Ectodermal cell (in vitro differentiated cells): ENCODE results near the gene EML2.

ENCODE experiments used
- H3K27ac ChIP-seq: 2 replicates; pipeline ENCODE4 v1.7.0; 2013; ENCODE audit warnings: mild to moderate bottlenecking, low read depth, low read length; ENCODE audit not compliant: insufficient read depth, poor library complexity, severe bottlenecking
- H3K27me3 ChIP-seq: 2 replicates; pipeline ENCODE4 v1.7.0; 2013; ENCODE audit warnings: mild to moderate bottlenecking, low read length; ENCODE audit not compliant: insufficient read depth, control insufficient read depth, poor library complexity, severe bottlenecking
- H3K36me3 ChIP-seq: one replicate; pipeline ENCODE4 v1.7.0; 2013; ENCODE audit warnings: low read length; ENCODE audit not compliant: control insufficient read depth, insufficient read depth
- H3K4me1 ChIP-seq: one replicate; pipeline ENCODE4 v1.7.0; 2013; ENCODE audit warnings: low read length; ENCODE audit not compliant: control insufficient read depth, insufficient read depth
- H3K4me3 ChIP-seq: 2 replicates; pipeline ENCODE4 v1.7.0; 2013; ENCODE audit warnings: low read depth, low read length, control low read depth; ENCODE audit not compliant: insufficient read depth
- H3K9me3 ChIP-seq: 2 replicates; pipeline ENCODE4 v1.7.0; 2013; ENCODE audit warnings: mild to moderate bottlenecking, low read length, moderate library complexity; ENCODE audit not compliant: control insufficient read depth
- WGBS, 2 experiments: methylation state at CpG; one replicate each; pipeline ENCODE4 v1.1.7; 2013; ENCODE audit warnings: missing lambda C conversion rate in 2 of 2; 5-methylcytosine and 5-hydroxymethylcytosine counted together

Gene EML2

GRCh38 chr19:45670670-45671453, 31.7 kb upstream of the EML2 start:
- peaks cover 59% of the 10 kb centered on the region for H3K27me3 ChIP-seq
- no peak overlapping the region for H3K4me3 ChIP-seq

GRCh38 chr19:45668342-45668871, 29.2 kb upstream of the EML2 start:
- Histone ChIP-seq H3K27me3 (peaks cover 58% of the 10 kb centered on the region), H3K4me3 (peak overlapping the region; percentile 19), H3K4me1 (peaks cover 16% of the 10 kb centered on the region), H3K9me3 (no peaks in the 10 kb centered on the region), H3K27ac (no peak overlapping the region), H3K36me3 (no peaks in the 10 kb centered on the region)
- WGBS, 2 experiments, result 3 to 6% methylated on average over 19 of the region's 19 CpGs

More at GRCh38 chr19:45670670-45671453, 31.7 kb upstream of the EML2 start:
- Histone ChIP-seq H3K36me3 (no peaks in the 10 kb centered on the region), H3K4me1 (peaks cover 16% of the 10 kb centered on the region), H3K27ac (no peak overlapping the region), H3K9me3 (no peaks in the 10 kb centered on the region)
- WGBS, 2 experiments, result 21 to 23% methylated on average over 42 of the region's 42 CpGs

GRCh38 chr19:45667620-45668341, 28.6 kb upstream of the EML2 start, which contains the start of gene GIPR:
Gene GIPR (plus strand): TSS chr19:45668221. CDS start chr19:45669521, 1,300 bp downstream.
- Histone ChIP-seq H3K4me3 (peak within 1 kb of the TSS; percentile 19), H3K36me3 (no peaks in the 10 kb centered on the region), H3K4me1 (peaks cover 16% of the 10 kb centered on the region), H3K9me3 (no peaks in the 10 kb centered on the region), H3K27me3 (peaks cover 55% of the 10 kb centered on the region), H3K27ac (no peak within 1 kb of the TSS)
- 19 to 20% methylated on average over 15 of the region's 15 CpGs for WGBS, 2 experiments

GRCh38 chr19:45664575-45664974, 25.4 kb upstream of the EML2 start:
- Histone ChIP-seq H3K9me3 (no peaks in the 10 kb centered on the region), H3K27ac (no peak overlapping the region), H3K36me3 (no peaks in the 10 kb centered on the region), H3K4me3 (no peak overlapping the region), H3K27me3 (peaks cover 24% of the 10 kb centered on the region), H3K4me1 (peaks cover 16% of the 10 kb centered on the region)
- 83 to 84% methylated on average over 7 of the region's 7 CpGs for WGBS, 2 experiments

- Histone ChIP-seq H3K36me3 (no peaks in the 10 kb centered on the region), H3K9me3 (no peaks in the 10 kb centered on the region), H3K4me1 (peaks cover 9% of the 10 kb centered on the region), H3K27me3 (peaks cover 16% of the 10 kb centered on the region), H3K4me3 (no peak overlapping the region), H3K27ac (no peak overlapping the region)
- 96% methylated on average over 1 of the region's 1 CpG for WGBS, 2 experiments
These were observed 24.6 kb upstream of the EML2 start for GRCh38 chr19:45663800-45664199.

DNA sequence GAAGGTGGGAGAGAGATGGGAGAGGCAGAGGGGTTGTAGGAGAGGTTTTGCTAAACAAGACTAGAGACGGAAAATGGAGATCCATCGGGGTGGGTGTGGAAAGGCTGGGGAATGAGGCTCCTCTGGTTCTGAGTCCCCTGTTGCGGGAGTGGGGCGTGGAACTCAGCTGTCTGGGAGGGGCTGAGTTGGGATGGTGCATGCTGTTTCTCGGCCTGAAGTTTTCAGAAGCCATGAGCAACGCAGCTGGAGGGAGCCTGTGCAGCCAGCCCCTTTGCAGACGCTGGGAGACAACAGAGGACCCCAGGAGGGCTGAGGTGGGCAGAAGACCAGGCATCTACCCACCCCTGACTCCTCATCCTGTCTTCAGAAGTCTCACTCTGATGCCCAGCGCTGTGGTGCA, 21.4 kb upstream of the EML2 start:
- H3K36me3 ChIP-seq, result no peaks in the 10 kb centered on the region
- H3K4me1 ChIP-seq, result peaks cover 3% of the 10 kb centered on the region
- no peaks in the 10 kb centered on the region for H3K27me3 ChIP-seq
- WGBS, 2 experiments, result 51% methylated on average over 8 of the region's 8 CpGs
- no peak overlapping the region for H3K4me3 ChIP-seq
- no peak overlapping the region for H3K27ac ChIP-seq
- no peaks in the 10 kb centered on the region for H3K9me3 ChIP-seq

- no peaks in the 10 kb centered on the region for H3K9me3 ChIP-seq
- 85% methylated on average over 6 of the region's 6 CpGs for WGBS, 2 experiments
- peaks cover 3% of the 10 kb centered on the region for H3K4me1 ChIP-seq
- H3K27ac ChIP-seq, result no peak overlapping the region
- H3K4me3 ChIP-seq, result no peak overlapping the region
- H3K27me3 ChIP-seq, result no peaks in the 10 kb centered on the region
- H3K36me3 ChIP-seq, result no peaks in the 10 kb centered on the region
These were observed 20.0 kb upstream of the EML2 start for GRCh38 chr19:45659096-45659729.

GRCh38 chr19:45657520-45658167, 18.4 kb upstream of the EML2 start:
- peak overlapping the region; percentile 26 for H3K27ac ChIP-seq
- no peak overlapping the region for H3K4me3 ChIP-seq
- 44 to 45% methylated on average over 14 of the region's 14 CpGs for WGBS, 2 experiments

DNA sequence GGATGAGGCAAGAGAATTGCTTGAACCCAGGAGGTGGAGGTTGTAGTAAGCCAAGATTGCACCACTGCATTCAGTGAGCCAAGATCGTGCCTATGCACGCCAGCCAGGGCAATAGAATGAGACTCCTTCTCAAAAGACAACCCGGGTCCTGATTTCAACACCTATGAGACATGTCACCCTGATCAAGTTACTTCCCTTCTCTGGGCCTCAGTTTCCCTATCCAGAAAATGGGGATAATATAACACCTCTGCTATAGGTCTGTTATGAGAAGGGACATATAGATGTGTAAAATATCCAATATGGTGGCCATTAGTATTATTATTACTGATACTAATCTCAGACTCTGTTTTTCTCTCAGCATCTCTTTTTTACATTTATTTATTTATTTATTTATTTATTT, 15.9 kb upstream of the EML2 start:
- WGBS, 2 experiments, result 54 to 66% methylated on average over 3 of the region's 3 CpGs
- Histone ChIP-seq H3K4me1 (peaks cover 3% of the 10 kb centered on the region), H3K27me3 (no peaks in the 10 kb centered on the region), H3K27ac (no peak overlapping the region), H3K36me3 (no peaks in the 10 kb centered on the region), H3K9me3 (no peaks in the 10 kb centered on the region), H3K4me3 (no peak overlapping the region)

More at GRCh38 chr19:45657520-45658167, 18.4 kb upstream of the EML2 start:
- H3K36me3 ChIP-seq, result no peaks in the 10 kb centered on the region
- no peaks in the 10 kb centered on the region for H3K9me3 ChIP-seq
- no peaks in the 10 kb centered on the region for H3K27me3 ChIP-seq
- H3K4me1 ChIP-seq, result peaks cover 3% of the 10 kb centered on the region
